ENCODE results near the gene SIPA1L3.
A peak's percentile ranks its signal among the peaks of the same experiment; 100 is the strongest.

SIPA1L3 gene

GRCh38 chr19:38251564-38252051, 344.6 kb downstream of the SIPA1L3 start:
- Histone ChIP-seq H3K36me3 (ENCODE audit: control insufficient read depth in 2 of 2, insufficient read depth in 1 of 2, low read length in 2 of 2) (no peaks in the 10 kb centered on the region), H3K4me3 (ENCODE audit: low read depth, low read length) (no peak overlapping the region), H3K27ac (ENCODE audit: extremely low read depth, low read depth, low read length) (no peak overlapping the region), H3K9me3 (ENCODE audit: control insufficient read depth, insufficient read depth, low read depth, low read length) (no peaks in the 10 kb centered on the region), H3K4me1 (ENCODE audit: control insufficient read depth, insufficient read depth, low read length) (peaks cover 19% of the 10 kb centered on the region)
- CTCF ChIA-PET: interaction anchor here (0.5 to 3.2 kb wide), 12 partner anchors 9 to 479 kb away, joined by 3 to 21 read pairs (median 4); partner anchors contain the start of gene CATSPERG
- POLR2A ChIA-PET: interaction anchor here (0.7 to 2.0 kb wide), 4 partner anchors 12 to 136 kb away, joined by 3 to 8 read pairs (median 4); partner anchors contain the start of genes PSMD8 and SPINT2
- TF ChIP-seq ZNF157 (tag by site-specific recombination; IDR thresholded peaks at IDR 0.05) (no peak; the same call in 1 of the 2 replicates), ZNF473 (tag by site-specific recombination; IDR thresholded peaks at IDR 0.05) (no peak), CTCF (tag by site-specific recombination; IDR thresholded peaks at IDR 0.05) (no peak), ZNF112 (tag by site-specific recombination; IDR thresholded peaks at IDR 0.05) (no peak), TCF7L2 (IDR thresholded peaks at IDR 0.05; ENCODE audit: borderline replicate concordance, low read depth, low read length) (no peak), ZBTB8A (tag by site-specific recombination; IDR thresholded peaks at IDR 0.05) (peak; percentile 25; the same call in 1 of the 2 replicates), GFI1B (tag by site-specific recombination; IDR thresholded peaks at IDR 0.05) (no peak), KLF9 (tag by site-specific recombination; IDR thresholded peaks at IDR 0.05; ENCODE audit: low read depth) (0 out of 2 replicates have a peak, but pooled peaks have one; percentile 10), ZBTB17 (tag by site-specific recombination; IDR thresholded peaks at IDR 0.05) (peak; percentile 92), GLIS2 (tag by site-specific recombination; IDR thresholded peaks at IDR 0.05) (peak; percentile 64; the same call in 1 of the 2 replicates), ZNF654 (tag by site-specific recombination; IDR thresholded peaks at IDR 0.05; ENCODE audit: low read depth) (no peak), ZNF48 (tag by site-specific recombination; IDR thresholded peaks at IDR 0.05) (no peak), ZNF704 (tag by site-specific recombination; IDR thresholded peaks at IDR 0.05) (no peak), ZSCAN30 (tag by site-specific recombination; IDR thresholded peaks at IDR 0.05) (no peak), ZNF501 (tag by site-specific recombination; IDR thresholded peaks at IDR 0.05) (no peak), ZNF202 (tag by site-specific recombination; IDR thresholded peaks at IDR 0.05; ENCODE audit: borderline replicate concordance) (no peak), ZNF37A (tag by site-specific recombination; IDR thresholded peaks at IDR 0.05) (no peak), ZNF623 (tag by site-specific recombination; IDR thresholded peaks at IDR 0.05) (no peak), IKZF3 (tag by site-specific recombination; IDR thresholded peaks at IDR 0.05) (no peak), ZFP69B (tag by site-specific recombination; IDR thresholded peaks at IDR 0.05) (peak; percentile 87; the same call in 1 of the 2 replicates), BCL11A (tag by site-specific recombination; IDR thresholded peaks at IDR 0.05; ENCODE audit: low read depth) (0 out of 2 replicates have a peak, but pooled peaks have one; percentile 51), ZNF366 (tag by site-specific recombination; conservative IDR thresholded peaks at IDR 0.05) (peak; percentile 92), ZNF449 (tag by site-specific recombination; IDR thresholded peaks at IDR 0.05) (no peak), HOXA7 (CRISPR knock-in tag; IDR thresholded peaks at IDR 0.05; ENCODE audit: borderline replicate concordance) (no peak), ZBTB48 (tag by site-specific recombination; IDR thresholded peaks at IDR 0.05) (peak; percentile 67; the same call in 1 of the 2 replicates)
- TF ChIP-seq, protein P1, sequence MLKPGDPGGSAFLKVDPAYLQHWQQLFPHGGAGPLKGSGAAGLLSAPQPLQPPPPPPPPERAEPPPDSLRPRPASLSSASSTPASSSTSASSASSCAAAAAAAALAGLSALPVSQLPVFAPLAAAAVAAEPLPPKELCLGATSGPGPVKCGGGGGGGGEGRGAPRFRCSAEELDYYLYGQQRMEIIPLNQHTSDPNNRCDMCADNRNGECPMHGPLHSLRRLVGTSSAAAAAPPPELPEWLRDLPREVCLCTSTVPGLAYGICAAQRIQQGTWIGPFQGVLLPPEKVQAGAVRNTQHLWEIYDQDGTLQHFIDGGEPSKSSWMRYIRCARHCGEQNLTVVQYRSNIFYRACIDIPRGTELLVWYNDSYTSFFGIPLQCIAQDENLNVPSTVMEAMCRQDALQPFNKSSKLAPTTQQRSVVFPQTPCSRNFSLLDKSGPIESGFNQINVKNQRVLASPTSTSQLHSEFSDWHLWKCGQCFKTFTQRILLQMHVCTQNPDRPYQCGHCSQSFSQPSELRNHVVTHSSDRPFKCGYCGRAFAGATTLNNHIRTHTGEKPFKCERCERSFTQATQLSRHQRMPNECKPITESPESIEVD (tag by site-specific recombination; IDR thresholded peaks at IDR 0.05): no peak
- TF ChIP-seq, protein P2, sequence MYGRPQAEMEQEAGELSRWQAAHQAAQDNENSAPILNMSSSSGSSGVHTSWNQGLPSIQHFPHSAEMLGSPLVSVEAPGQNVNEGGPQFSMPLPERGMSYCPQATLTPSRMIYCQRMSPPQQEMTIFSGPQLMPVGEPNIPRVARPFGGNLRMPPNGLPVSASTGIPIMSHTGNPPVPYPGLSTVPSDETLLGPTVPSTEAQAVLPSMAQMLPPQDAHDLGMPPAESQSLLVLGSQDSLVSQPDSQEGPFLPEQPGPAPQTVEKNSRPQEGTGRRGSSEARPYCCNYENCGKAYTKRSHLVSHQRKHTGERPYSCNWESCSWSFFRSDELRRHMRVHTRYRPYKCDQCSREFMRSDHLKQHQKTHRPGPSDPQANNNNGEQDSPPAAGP (tag by site-specific recombination; IDR thresholded peaks at IDR 0.05): no peak
- TF ChIP-seq, protein P3, sequence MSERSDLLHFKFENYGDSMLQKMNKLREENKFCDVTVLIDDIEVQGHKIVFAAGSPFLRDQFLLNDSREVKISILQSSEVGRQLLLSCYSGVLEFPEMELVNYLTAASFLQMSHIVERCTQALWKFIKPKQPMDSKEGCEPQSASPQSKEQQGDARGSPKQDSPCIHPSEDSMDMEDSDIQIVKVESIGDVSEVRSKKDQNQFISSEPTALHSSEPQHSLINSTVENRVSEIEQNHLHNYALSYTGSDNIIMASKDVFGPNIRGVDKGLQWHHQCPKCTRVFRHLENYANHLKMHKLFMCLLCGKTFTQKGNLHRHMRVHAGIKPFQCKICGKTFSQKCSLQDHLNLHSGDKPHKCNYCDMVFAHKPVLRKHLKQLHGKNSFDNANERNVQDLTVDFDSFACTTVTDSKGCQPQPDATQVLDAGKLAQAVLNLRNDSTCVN (tag by site-specific recombination; optimal IDR thresholded peaks at IDR 0.05): no peak
- TF ChIP-seq, protein P4, sequence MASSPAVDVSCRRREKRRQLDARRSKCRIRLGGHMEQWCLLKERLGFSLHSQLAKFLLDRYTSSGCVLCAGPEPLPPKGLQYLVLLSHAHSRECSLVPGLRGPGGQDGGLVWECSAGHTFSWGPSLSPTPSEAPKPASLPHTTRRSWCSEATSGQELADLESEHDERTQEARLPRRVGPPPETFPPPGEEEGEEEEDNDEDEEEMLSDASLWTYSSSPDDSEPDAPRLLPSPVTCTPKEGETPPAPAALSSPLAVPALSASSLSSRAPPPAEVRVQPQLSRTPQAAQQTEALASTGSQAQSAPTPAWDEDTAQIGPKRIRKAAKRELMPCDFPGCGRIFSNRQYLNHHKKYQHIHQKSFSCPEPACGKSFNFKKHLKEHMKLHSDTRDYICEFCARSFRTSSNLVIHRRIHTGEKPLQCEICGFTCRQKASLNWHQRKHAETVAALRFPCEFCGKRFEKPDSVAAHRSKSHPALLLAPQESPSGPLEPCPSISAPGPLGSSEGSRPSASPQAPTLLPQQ (tag by site-specific recombination; IDR thresholded peaks at IDR 0.05): peak; percentile 24; the same call in 1 of the 2 replicates
